ENCODE measurements around the gene TCF7L1. TPM values are rescaled to one million over a fixed set of nuclear protein-coding genes. Genes with fewer than 3 reads are reported as not detected.

Gene TCF7L1
- total RNA-seq, 1 experiment from 2014 or later: 30.4 TPM

DNA sequence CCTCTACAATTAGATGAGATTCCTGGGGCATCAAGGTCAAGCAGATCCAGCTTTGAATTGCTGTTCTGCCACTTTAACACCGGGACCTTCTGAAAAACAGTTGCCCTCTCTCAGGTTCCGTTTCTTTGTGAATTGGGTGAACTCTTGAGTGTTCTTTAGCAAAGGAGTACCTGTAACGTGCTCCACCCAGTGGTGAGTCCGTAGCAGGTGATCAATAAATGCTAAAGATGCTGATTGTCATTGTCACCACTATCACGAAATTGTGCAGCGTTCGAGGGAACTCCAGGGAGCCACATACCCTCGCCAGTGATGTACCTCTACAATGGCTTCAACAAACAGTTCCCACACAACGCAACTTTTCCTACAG is 81.9 kb downstream of the TCF7L1 start:
- ATAC-seq (no peak), DNase-seq (ENCODE audit: low read depth, low spot score) (no peak)
- no peaks in the 10 kb centered on the region for H3K9me3 ChIP-seq (ENCODE audit: control insufficient read depth, insufficient read depth, low read depth, low read length)
- BruUV-seq (replicated peaks): no TSS peak
- peaks cover 5% of the 10 kb centered on the region; the same call in 1 of the 2 replicates for H3K4me1 ChIP-seq (ENCODE audit: control insufficient read depth, insufficient read depth, low read length)
- intact Hi-C loops (cut with micrococcal nuclease; ENCODE audit: unreplicated experiment) (no loop called here), in situ Hi-C loops (cut with HindIII; ENCODE audit: low pct_unique_long_range_greater_than_20kb, low sequenced_read_pairs) (no loop called here)
- TF ChIP-seq, protein P1, sequence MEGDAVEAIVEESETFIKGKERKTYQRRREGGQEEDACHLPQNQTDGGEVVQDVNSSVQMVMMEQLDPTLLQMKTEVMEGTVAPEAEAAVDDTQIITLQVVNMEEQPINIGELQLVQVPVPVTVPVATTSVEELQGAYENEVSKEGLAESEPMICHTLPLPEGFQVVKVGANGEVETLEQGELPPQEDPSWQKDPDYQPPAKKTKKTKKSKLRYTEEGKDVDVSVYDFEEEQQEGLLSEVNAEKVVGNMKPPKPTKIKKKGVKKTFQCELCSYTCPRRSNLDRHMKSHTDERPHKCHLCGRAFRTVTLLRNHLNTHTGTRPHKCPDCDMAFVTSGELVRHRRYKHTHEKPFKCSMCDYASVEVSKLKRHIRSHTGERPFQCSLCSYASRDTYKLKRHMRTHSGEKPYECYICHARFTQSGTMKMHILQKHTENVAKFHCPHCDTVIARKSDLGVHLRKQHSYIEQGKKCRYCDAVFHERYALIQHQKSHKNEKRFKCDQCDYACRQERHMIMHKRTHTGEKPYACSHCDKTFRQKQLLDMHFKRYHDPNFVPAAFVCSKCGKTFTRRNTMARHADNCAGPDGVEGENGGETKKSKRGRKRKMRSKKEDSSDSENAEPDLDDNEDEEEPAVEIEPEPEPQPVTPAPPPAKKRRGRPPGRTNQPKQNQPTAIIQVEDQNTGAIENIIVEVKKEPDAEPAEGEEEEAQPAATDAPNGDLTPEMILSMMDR (IDR thresholded peaks at IDR 0.05): no peak; the same call in 1 of the 2 replicates
- TF ChIP-seq TCF7L2 (IDR thresholded peaks at IDR 0.05; ENCODE audit: low read depth, low read length) (no peak), POLR2AphosphoS5 (IDR thresholded peaks at IDR 0.05; ENCODE audit: low read depth, low read length) (no peak), SIN3A (IDR thresholded peaks at IDR 0.05; ENCODE audit: borderline replicate concordance, insufficient read depth, low read depth, low read length) (no peak)
- TF ChIP-seq, protein P2, sequence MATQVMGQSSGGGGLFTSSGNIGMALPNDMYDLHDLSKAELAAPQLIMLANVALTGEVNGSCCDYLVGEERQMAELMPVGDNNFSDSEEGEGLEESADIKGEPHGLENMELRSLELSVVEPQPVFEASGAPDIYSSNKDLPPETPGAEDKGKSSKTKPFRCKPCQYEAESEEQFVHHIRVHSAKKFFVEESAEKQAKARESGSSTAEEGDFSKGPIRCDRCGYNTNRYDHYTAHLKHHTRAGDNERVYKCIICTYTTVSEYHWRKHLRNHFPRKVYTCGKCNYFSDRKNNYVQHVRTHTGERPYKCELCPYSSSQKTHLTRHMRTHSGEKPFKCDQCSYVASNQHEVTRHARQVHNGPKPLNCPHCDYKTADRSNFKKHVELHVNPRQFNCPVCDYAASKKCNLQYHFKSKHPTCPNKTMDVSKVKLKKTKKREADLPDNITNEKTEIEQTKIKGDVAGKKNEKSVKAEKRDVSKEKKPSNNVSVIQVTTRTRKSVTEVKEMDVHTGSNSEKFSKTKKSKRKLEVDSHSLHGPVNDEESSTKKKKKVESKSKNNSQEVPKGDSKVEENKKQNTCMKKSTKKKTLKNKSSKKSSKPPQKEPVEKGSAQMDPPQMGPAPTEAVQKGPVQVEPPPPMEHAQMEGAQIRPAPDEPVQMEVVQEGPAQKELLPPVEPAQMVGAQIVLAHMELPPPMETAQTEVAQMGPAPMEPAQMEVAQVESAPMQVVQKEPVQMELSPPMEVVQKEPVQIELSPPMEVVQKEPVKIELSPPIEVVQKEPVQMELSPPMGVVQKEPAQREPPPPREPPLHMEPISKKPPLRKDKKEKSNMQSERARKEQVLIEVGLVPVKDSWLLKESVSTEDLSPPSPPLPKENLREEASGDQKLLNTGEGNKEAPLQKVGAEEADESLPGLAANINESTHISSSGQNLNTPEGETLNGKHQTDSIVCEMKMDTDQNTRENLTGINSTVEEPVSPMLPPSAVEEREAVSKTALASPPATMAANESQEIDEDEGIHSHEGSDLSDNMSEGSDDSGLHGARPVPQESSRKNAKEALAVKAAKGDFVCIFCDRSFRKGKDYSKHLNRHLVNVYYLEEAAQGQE (IDR thresholded peaks at IDR 0.05; ENCODE audit: insufficient read depth in 1 of 2, low read depth in 2 of 2, low read length in 1 of 2): no peak
- POLR2A ChIA-PET: no interaction called here
- no peak overlapping the region for H3K4me3 ChIP-seq (ENCODE audit: low read depth in 2 of 2, low read length in 2 of 2)
- H3K36me3 ChIP-seq (ENCODE audit: control insufficient read depth, insufficient read depth, low read length): no peaks in the 10 kb centered on the region
- CTCF ChIA-PET: no interaction called here
- H3K27ac ChIP-seq (ENCODE audit: low read length): no peak overlapping the region
- H3K27me3 ChIP-seq (ENCODE audit: control insufficient read depth, insufficient read depth, low read length): no peaks in the 10 kb centered on the region

DNA sequence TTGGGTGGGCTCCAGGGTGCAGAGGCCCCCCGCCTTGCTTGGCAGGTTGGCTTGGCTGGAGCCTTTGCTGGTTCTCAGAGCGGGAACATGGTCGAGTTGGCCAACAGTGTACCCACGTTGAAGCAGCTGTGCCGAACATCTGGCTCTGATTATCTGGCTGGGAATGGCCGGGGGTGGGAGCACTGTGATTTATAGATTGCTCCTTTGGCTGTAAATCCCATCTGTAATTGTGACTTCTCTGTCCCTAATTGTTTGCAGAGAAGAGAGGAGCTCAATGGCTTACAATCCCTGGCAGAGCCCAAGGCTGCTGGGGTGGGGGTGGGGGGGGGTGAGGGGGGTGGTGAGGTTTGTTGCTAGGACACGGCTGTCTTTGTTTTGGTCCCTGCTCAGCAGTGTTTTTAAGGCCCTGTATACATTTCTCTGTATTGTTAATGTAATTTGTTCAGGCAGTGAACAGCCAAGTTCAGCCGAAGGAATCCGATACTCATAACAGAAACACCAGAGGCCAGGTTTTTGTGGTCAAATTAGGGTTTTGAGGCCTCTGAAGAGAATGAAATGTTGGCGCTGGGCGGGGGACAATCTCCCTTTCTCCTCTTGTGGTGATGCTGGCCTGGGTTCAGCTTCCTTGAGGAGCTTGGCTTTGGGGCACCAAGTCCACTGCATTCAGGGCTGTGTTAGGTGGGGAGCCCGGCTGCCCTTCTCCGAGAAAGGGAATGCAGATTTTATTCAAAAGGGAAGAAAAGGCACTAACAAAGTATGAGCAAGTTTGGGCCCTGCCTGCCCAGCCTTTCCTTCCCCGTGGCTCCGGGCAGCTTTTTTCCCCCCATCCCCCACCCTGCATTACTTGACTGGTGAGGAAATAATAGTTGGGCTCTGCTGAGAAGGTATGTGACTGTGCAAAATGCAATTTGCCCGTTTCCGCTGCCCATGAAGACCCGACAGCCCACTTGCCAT is 82.5 kb downstream of the TCF7L1 start:
- intact Hi-C loops (cut with micrococcal nuclease; ENCODE audit: unreplicated experiment) (no loop called here), in situ Hi-C loops (cut with HindIII; ENCODE audit: low pct_unique_long_range_greater_than_20kb, low sequenced_read_pairs) (no loop called here)
- CTCF ChIA-PET: no interaction called here
- no peak for TF ChIP-seq SIN3A (IDR thresholded peaks at IDR 0.05; ENCODE audit: borderline replicate concordance, insufficient read depth, low read depth, low read length)
- no peak for TF ChIP-seq POLR2AphosphoS5 (IDR thresholded peaks at IDR 0.05; ENCODE audit: low read depth, low read length)
- TF ChIP-seq TCF7L2 (IDR thresholded peaks at IDR 0.05; ENCODE audit: low read depth, low read length): no peak
- TF ChIP-seq, protein P2 (IDR thresholded peaks at IDR 0.05; ENCODE audit: insufficient read depth in 1 of 2, low read depth in 2 of 2, low read length in 1 of 2): no peak
- TF ChIP-seq, protein P1 (IDR thresholded peaks at IDR 0.05): no peak
- BruUV-seq (replicated peaks): no TSS peak
- DNase-seq (ENCODE audit: low read depth, low spot score) (no peak), ATAC-seq (no peak)
- Histone ChIP-seq H3K36me3 (ENCODE audit: control insufficient read depth, insufficient read depth, low read length) (no peaks in the 10 kb centered on the region), H3K4me3 (ENCODE audit: low read depth in 2 of 2, low read length in 2 of 2) (no peak overlapping the region), H3K27ac (ENCODE audit: low read length) (no peak overlapping the region), H3K9me3 (ENCODE audit: control insufficient read depth, insufficient read depth, low read depth, low read length) (no peaks in the 10 kb centered on the region), H3K27me3 (ENCODE audit: control insufficient read depth, insufficient read depth, low read length) (no peaks in the 10 kb centered on the region), H3K4me1 (ENCODE audit: control insufficient read depth, insufficient read depth, low read length) (peaks cover 5% of the 10 kb centered on the region; the same call in 1 of the 2 replicates)
- POLR2A ChIA-PET: no interaction called here

Data from Panc1 (cell line).